IPS-15b (cell line): ENCODE measurements around the gene EXO5.
"Not testable (repeated sequence)": the region's sequence is repeated elsewhere in the genome, so short reads cannot be mapped to it uniquely, and the experiment has no call there.

Experiments used
- H3K27me3 ChIP-seq: one replicate; pipeline ENCODE4 v1.6.1; 2013; ENCODE audit warnings: low read length; ENCODE audit not compliant: control insufficient read depth, insufficient read depth
- H3K36me3 ChIP-seq: one replicate; pipeline ENCODE4 v1.6.1; 2013; ENCODE audit warnings: low read length; ENCODE audit not compliant: control insufficient read depth, insufficient read depth
- H3K4me1 ChIP-seq: one replicate; pipeline ENCODE4 v1.6.1; 2013; ENCODE audit warnings: mild to moderate bottlenecking, low read length; ENCODE audit not compliant: control insufficient read depth, insufficient read depth
- H3K4me3 ChIP-seq: one replicate; pipeline ENCODE4 v1.5.1; 2013; ENCODE audit warnings: low read depth, low read length
- H3K9ac ChIP-seq: one replicate; pipeline ENCODE4 v1.6.1; 2013; ENCODE audit warnings: low read depth, mild to moderate bottlenecking, low read length
- H3K9me3 ChIP-seq: one replicate; pipeline ENCODE4 v1.6.1; 2013; ENCODE audit warnings: mild to moderate bottlenecking, low read length; ENCODE audit not compliant: control insufficient read depth, insufficient read depth

EXO5 gene

GRCh38 chr1:40558241-40558640 lies 49.7 kb downstream of the EXO5 start:
- not testable (repeated sequence) for H3K4me3 ChIP-seq, H3K9ac ChIP-seq, H3K36me3 ChIP-seq, H3K9me3 ChIP-seq, H3K27me3 ChIP-seq, H3K4me1 ChIP-seq

GRCh38 chr1:40562185-40562584 lies 53.6 kb downstream of the EXO5 start:
- H3K27me3 ChIP-seq = no peaks in the 10 kb centered on the region
- H3K9ac ChIP-seq = no peak overlapping the region
- no peak overlapping the region for H3K4me3 ChIP-seq
- no peaks in the 10 kb centered on the region for H3K9me3 ChIP-seq
- no peaks in the 10 kb centered on the region for H3K36me3 ChIP-seq
- H3K4me1 ChIP-seq = no peaks in the 10 kb centered on the region

DNA sequence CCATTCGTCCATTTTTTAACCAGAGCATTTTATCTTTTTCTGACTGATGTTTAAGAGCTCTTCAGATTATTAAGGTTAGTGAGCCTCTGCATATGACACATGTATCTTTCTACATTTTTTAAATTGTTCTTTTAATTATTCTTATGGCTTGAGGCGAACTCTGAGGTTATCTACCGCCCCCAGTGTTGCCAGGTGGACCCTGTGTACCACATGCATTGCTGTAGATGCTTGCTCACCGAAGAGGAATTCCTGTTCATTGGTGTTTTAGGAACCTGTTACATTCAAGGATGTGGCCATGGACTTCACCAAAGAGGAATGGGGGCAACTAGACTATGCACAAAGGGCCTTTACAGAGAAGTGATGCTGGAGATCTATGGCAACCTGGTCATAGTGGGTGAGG lies 54.7 kb downstream of the EXO5 start:
- Histone ChIP-seq H3K36me3 (no peaks in the 10 kb centered on the region), H3K27me3 (no peaks in the 10 kb centered on the region), H3K9me3 (no peaks in the 10 kb centered on the region), H3K9ac (no peak overlapping the region), H3K4me1 (no peaks in the 10 kb centered on the region), H3K4me3 (no peak overlapping the region)

DNA sequence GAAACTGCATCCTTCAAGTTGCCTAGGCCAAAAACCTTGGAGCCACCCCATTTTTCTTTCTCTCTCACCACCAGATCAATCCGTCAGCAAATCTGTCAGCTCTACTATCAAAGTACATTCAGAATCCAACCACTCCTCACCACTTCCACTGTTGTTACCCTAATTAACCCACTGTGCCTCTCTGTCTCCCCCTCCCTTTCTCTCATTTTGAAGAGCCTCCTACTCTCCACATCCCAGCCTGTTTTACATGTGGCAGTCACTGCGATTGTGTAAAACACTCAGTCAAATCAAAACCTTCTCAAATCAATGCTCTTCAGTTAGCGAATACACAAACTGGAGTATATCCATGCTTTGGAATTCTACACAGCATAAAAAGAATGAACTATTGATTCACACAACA lies 55.9 kb downstream of the EXO5 start:
- H3K4me1 ChIP-seq = no peaks in the 10 kb centered on the region
- no peaks in the 10 kb centered on the region for H3K36me3 ChIP-seq
- H3K9ac ChIP-seq = no peak overlapping the region
- H3K27me3 ChIP-seq = no peaks in the 10 kb centered on the region
- H3K4me3 ChIP-seq = no peak overlapping the region
- no peaks in the 10 kb centered on the region for H3K9me3 ChIP-seq

DNA sequence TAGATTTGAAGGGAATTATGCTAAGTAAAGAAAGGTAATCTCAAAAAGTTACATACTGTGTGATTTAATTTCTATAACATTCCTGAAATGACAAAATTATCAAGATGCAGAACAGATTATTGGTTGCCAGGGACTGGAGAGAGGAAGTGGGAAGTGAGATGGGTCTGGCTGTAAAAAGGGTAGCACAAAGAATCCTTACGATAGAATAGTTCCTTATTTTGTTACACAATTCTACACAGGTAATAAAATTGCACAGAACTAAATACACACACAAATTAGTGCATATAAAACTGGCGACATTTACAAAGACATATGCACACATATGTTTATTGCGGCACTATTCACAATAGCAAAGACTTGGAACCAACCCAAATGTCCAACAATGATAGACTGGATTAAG lies 56.3 kb downstream of the EXO5 start:
- H3K9ac ChIP-seq = no peak overlapping the region
- H3K9me3 ChIP-seq = no peaks in the 10 kb centered on the region
- H3K4me3 ChIP-seq = no peak overlapping the region
- H3K4me1 ChIP-seq = no peaks in the 10 kb centered on the region
- no peaks in the 10 kb centered on the region for H3K27me3 ChIP-seq
- H3K36me3 ChIP-seq = no peaks in the 10 kb centered on the region
